HCT116 (cell line): ENCODE measurements around the gene C1orf35. TPM values are rescaled to one million over a fixed set of nuclear protein-coding genes. Genes with fewer than 3 reads are reported as not detected.
A peak's percentile ranks its signal among the peaks of the same experiment; 100 is the strongest.

ENCODE experiments used
- ATAC-seq: fragments of 200-7000 bp; cut with Tn5 transposase; 2 replicates; pipeline ENCODE4 v1.9.1; 2020; ENCODE audit warnings: mild to moderate bottlenecking, moderate library complexity
- BruUV-seq: library from RNA; stranded (reverse); fragments of 400-500 nt; replicated peaks from 2 replicates; lab custom pipeline; 2021; lab: Mats Ljungman, UMichigan
- CTCF ChIA-PET: fragments of 300-600 bp; sonication (Branson Sonifier 250); formaldehyde crosslinking; loops from one replicate; lab custom pipeline; 2021; ENCODE audit warnings: antibody characterized with exemption; lab: Charles Lee
- POLR2A ChIA-PET: fragments of 300-600, 350-600 bp; sonication (Branson Sonifier 250); formaldehyde crosslinking; loops from one replicate; lab custom pipeline; 2021; ENCODE audit warnings: antibody characterized with exemption; lab: Charles Lee
- RAD21 ChIA-PET, 2 experiments: fragments of 300-600 bp; sonication (Branson Sonifier 250); formaldehyde crosslinking; loops; one replicate each; lab custom pipeline; 2023; ENCODE audit warnings: low total read pairs in 2 of 2; ENCODE audit not compliant: uncharacterized antibody in 2 of 2, unreplicated experiment in 2 of 2, low non-redundant PET in 1 of 2; lab: Charles Lee
- DNase-seq: peaks from one replicate; pipeline ENCODE4 v3.0.0-alpha.2; 2010; ENCODE audit warnings: low read depth, low spot score
- H2AFZ ChIP-seq: fragments of 200-600 bp; shearing (Covaris generic), sonication (generic); 2 replicates; pipeline ENCODE4 v1.6.1; 2017; ENCODE audit warnings: low read depth, mixed run types, mixed read lengths, antibody characterized with exemption, low read length; ENCODE audit not compliant: poor library complexity, severe bottlenecking
- H3K27ac ChIP-seq: 2 replicates; pipeline ENCODE4 v1.5.1; 2012; ENCODE audit warnings: low read depth, low read length
- H3K27me3 ChIP-seq: fragments of 200-600 bp; sonication (generic); 2 replicates; pipeline ENCODE4 v1.6.1; 2016; ENCODE audit warnings: mixed run types, low read length, mixed read lengths; ENCODE audit not compliant: insufficient read depth
- H3K36me3 ChIP-seq, 2 experiments: fragments of 200-500 bp in 1 of 2; fragments of 200-600 bp in 1 of 2; sonication (Bioruptor generic) in 1 of 2; sonication (generic) in 1 of 2; 2 replicates each; pipeline versions ENCODE4 v1.5.1 to v1.6.1; 2014 to 2016; ENCODE audit warnings: low read length in 2 of 2, inconsistent platforms in 1 of 2, mixed read lengths in 1 of 2, mixed run types in 1 of 2; ENCODE audit not compliant: insufficient read depth in 2 of 2, control insufficient read depth in 1 of 2
- H3K4me1 ChIP-seq, 2 experiments: fragments of 200-600 bp in 1 of 2; sonication (generic) in 1 of 2; 2 replicates each; pipeline versions ENCODE4 v1.5.1 to v1.6.1; 2012 to 2017; ENCODE audit warnings: low read length in 2 of 2, inconsistent platforms in 1 of 2, mild to moderate bottlenecking in 1 of 2, mixed read lengths in 1 of 2, mixed run types in 1 of 2, moderate library complexity in 1 of 2; ENCODE audit not compliant: insufficient read depth in 2 of 2, control insufficient read depth in 1 of 2
- H3K4me2 ChIP-seq: fragments of 200-600 bp; sonication (generic); 2 replicates; pipeline ENCODE4 v1.6.1; 2017; ENCODE audit warnings: mixed run types, low read length, mixed read lengths
- H3K4me3 ChIP-seq, 2 experiments: fragments of 200-600 bp in 1 of 2; sonication (generic) in 1 of 2; replicated peaks in 1 of 2; 2 replicates each; pipeline ENCODE4 v1.5.1; 2011 to 2016; ENCODE audit warnings: low read length in 2 of 2, control low read depth in 1 of 2, low read depth in 1 of 2, mild to moderate bottlenecking in 1 of 2, mixed read lengths in 1 of 2, mixed run types in 1 of 2
- H3K79me2 ChIP-seq: fragments of 200-600 bp; sonication (generic); 2 replicates; pipeline ENCODE4 v1.6.1; 2017; ENCODE audit warnings: mild to moderate bottlenecking, mixed run types, low read length, moderate library complexity, mixed read lengths; ENCODE audit not compliant: insufficient read depth
- H3K9ac ChIP-seq: fragments of 200-600 bp; sonication (generic); 2 replicates; pipeline ENCODE4 v1.6.1; 2016; ENCODE audit warnings: low read length, mixed read lengths
- H3K9me2 ChIP-seq: fragments of 200-600 bp; sonication (generic), shearing (Covaris generic); 2 replicates; pipeline ENCODE4 v1.6.1; 2017; ENCODE audit warnings: mixed run types, mild to moderate bottlenecking, moderate library complexity; ENCODE audit not compliant: insufficient read depth
- H3K9me3 ChIP-seq, 2 experiments: fragments of 200-500 bp in 1 of 2; fragments of 200-600 bp in 1 of 2; sonication (Bioruptor generic) in 1 of 2; sonication (generic) in 1 of 2; 2 replicates each; pipeline ENCODE4 v1.6.1; 2014 to 2017; ENCODE audit warnings: low read length in 2 of 2, mixed read lengths in 2 of 2, inconsistent platforms in 1 of 2, low read depth in 1 of 2, mild to moderate bottlenecking in 1 of 2, mixed run types in 1 of 2, moderate library complexity in 1 of 2; ENCODE audit not compliant: control insufficient read depth in 1 of 2, insufficient read depth in 1 of 2
- H4K20me1 ChIP-seq: fragments of 200-600 bp; sonication (generic), shearing (Covaris generic); 2 replicates; pipeline ENCODE4 v1.6.1; 2017; ENCODE audit warnings: mixed run types, mild to moderate bottlenecking, moderate library complexity; ENCODE audit not compliant: insufficient read depth
- CEBPB ChIP-seq: IDR thresholded peaks from 2 replicates; pipeline ENCODE4 v1.6.1; 2012; ENCODE audit warnings: low read depth
- EGR1 ChIP-seq: IDR thresholded peaks from 2 replicates; pipeline ENCODE4 v1.6.1; 2012; ENCODE audit warnings: low read depth
- MAX ChIP-seq: IDR thresholded peaks from 2 replicates; pipeline ENCODE4 v1.6.1; 2012
- POLR2A ChIP-seq: IDR thresholded peaks from 2 replicates; pipeline ENCODE4 v1.7.0; 2011; ENCODE audit warnings: borderline replicate concordance; ENCODE audit not compliant: insufficient read depth, insufficient read length; ENCODE audit errors: extremely low read depth
- POLR2AphosphoS5 ChIP-seq: IDR thresholded peaks from 2 replicates; pipeline ENCODE4 v1.6.1; 2011; ENCODE audit warnings: mild to moderate bottlenecking, low read depth, low read length, moderate library complexity
- SIN3A ChIP-seq: IDR thresholded peaks from 2 replicates; pipeline ENCODE4 v1.6.1; 2012; ENCODE audit warnings: low read depth
- SP1 ChIP-seq: IDR thresholded peaks from 2 replicates; pipeline ENCODE4 v1.6.1; 2012; ENCODE audit warnings: low read depth
- TCF7L2 ChIP-seq: IDR thresholded peaks from 2 replicates; pipeline ENCODE4 v1.7.0; 2011; ENCODE audit warnings: borderline replicate concordance, inconsistent platforms; ENCODE audit not compliant: insufficient read depth, insufficient read length; ENCODE audit errors: extremely low read depth
- YY1 ChIP-seq: IDR thresholded peaks from 2 replicates; pipeline ENCODE4 v1.6.1; 2011; ENCODE audit warnings: low read length, low read depth, moderate library complexity, mild to moderate bottlenecking; ENCODE audit not compliant: insufficient replicate concordance; ENCODE audit errors: extremely low read depth
- ZFX ChIP-seq: fragments of 450-650 bp; IDR thresholded peaks from 2 replicates; pipeline ENCODE4 v1.6.1; 2017
- ZNF274 ChIP-seq: fragments of 200-500 bp; sonication (Bioruptor generic); IDR thresholded peaks from 2 replicates; pipeline ENCODE4 v1.6.1; 2014; ENCODE audit warnings: mild to moderate bottlenecking, low read depth, low read length, inconsistent platforms
- intact Hi-C: fragments of 100-400 bp; cut with micrococcal nuclease; formaldehyde crosslinking; loops from 2 replicates; pipeline ENCODE4 v1.10.0; 2022
- total RNA-seq: library from RNA; stranded (reverse); gene quantifications from one replicate; pipeline ENCODE4 v1.2.1, GENCODE V29; 2021; ENCODE audit not compliant: unreplicated experiment
- TF ChIP-seq, protein P1 (sequence below), 3 experiments: fragments of 200-600 bp in 1 of 3; sonication (generic) in 1 of 3; IDR thresholded peaks in 2 of 3; conservative IDR thresholded peaks in 1 of 3; 2 replicates each; pipeline ENCODE4 v1.5.1; 2012 to 2017; ENCODE audit warnings: low read depth in 2 of 3, low read length in 2 of 3, antibody characterized with exemption in 1 of 3, borderline replicate concordance in 1 of 3, control low read depth in 1 of 3, mild to moderate bottlenecking in 1 of 3, mixed read lengths in 1 of 3, mixed run types in 1 of 3, moderate library complexity in 1 of 3; ENCODE audit not compliant: insufficient read depth in 1 of 3

Gene C1orf35
- total RNA-seq, 1 experiment from 2014 or later = 26.1 TPM

DNA sequence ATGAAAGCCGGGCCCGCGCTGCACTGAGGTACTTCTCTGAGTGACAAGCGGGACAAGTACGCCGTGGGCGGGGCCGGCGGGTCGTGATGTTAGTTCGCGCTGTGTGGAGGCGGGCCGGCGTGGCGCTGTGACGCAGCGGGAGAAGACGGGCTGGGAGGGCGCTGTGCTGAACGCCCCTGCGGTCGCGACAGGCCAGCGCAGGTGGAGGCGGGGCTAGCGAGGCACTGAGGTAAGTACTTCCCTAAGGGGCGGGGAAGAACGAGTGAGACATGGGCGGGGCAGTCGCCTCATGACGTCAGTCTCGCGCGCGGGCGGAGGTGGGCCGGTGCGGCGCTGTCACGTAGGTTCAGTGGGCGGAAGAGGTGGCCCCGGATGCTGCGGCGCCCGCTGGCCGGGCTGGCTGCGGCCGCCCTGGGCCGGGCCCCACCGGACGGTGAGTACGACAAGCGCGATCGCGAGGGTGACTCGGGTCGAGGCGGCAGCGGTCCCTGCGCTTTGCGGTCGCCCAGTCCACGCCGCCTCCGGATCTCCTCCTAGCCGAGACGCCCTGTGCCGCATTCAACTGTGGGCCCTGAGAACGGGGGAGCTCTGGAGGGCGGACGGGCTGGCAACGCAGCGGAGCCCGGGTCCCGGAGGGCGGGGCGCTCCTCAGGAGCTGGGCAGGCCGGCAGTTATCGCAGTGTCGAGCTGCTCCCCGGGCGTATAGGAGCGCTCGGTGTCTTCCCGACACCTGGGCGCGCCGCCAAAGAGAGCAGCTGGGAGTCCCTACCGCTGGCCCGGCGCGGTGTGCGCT lies 37.0 kb upstream of the C1orf35 start, which contains the start of gene GUK1:
GUK1 (plus strand) TSS at position 349 of the 793 bp plus-strand sequence; CDS start at position 373, 24 bp downstream.
- peaks cover 3% of the 10 kb centered on the region; the same call in 1 of the 2 replicates for H3K27me3 ChIP-seq
- no peaks in the 10 kb centered on the region for H4K20me1 ChIP-seq
- TF ChIP-seq YY1 = peak; percentile 3
- no peak for TF ChIP-seq ZNF274
- TF ChIP-seq POLR2A = peak; percentile 54
- TF ChIP-seq POLR2AphosphoS5 = peak; percentile 88
- peak; percentile 93 for TF ChIP-seq EGR1
- TF ChIP-seq SP1 = peak; percentile 95
- TF ChIP-seq, protein P1, sequence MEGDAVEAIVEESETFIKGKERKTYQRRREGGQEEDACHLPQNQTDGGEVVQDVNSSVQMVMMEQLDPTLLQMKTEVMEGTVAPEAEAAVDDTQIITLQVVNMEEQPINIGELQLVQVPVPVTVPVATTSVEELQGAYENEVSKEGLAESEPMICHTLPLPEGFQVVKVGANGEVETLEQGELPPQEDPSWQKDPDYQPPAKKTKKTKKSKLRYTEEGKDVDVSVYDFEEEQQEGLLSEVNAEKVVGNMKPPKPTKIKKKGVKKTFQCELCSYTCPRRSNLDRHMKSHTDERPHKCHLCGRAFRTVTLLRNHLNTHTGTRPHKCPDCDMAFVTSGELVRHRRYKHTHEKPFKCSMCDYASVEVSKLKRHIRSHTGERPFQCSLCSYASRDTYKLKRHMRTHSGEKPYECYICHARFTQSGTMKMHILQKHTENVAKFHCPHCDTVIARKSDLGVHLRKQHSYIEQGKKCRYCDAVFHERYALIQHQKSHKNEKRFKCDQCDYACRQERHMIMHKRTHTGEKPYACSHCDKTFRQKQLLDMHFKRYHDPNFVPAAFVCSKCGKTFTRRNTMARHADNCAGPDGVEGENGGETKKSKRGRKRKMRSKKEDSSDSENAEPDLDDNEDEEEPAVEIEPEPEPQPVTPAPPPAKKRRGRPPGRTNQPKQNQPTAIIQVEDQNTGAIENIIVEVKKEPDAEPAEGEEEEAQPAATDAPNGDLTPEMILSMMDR (IDR thresholded peaks at IDR 0.05 in 2 of 3, conservative IDR thresholded peaks at IDR 0.05 in 1 of 3; ENCODE audit: borderline replicate concordance in 1 of 3, insufficient read depth in 1 of 3, low read depth in 2 of 3, low read length in 2 of 3) = no peak
- TF ChIP-seq MAX = peak; percentile 79; the same call in 1 of the 2 replicates
- peak; percentile 88 for TF ChIP-seq SIN3A
- no peak for TF ChIP-seq CEBPB
- peak; percentile 88 for TF ChIP-seq ZFX
- peak; percentile 99 for TF ChIP-seq TCF7L2
- ChIA-PET RAD21 (no interaction called here), POLR2A (interaction anchor here (0.8 kb wide), 2 partner anchors 13 to 25 kb away, joined by 3 to 5 read pairs; partner anchors contain the start of gene IBA57), CTCF (interaction anchor here (0.9 kb wide), 1 partner anchor 26 kb away, joined by 3 read pairs; the partner anchor contains the start of gene IBA57)
- peak within 1 kb of the TSS; percentile 98 for H3K4me3 ChIP-seq
- H3K36me3 ChIP-seq = no peaks in the 10 kb centered on the region
- H3K4me1 ChIP-seq = peaks cover 0 to 17% of the 10 kb centered on the region in 2 experiments; a peak in 3 of 4 replicates
- no peak within 1 kb of the TSS for H2AFZ ChIP-seq
- TSS peak; percentile 67 for BruUV-seq
- no peaks in the 10 kb centered on the region for H3K9me2 ChIP-seq
- peak within 1 kb of the TSS; percentile 93 for H3K9ac ChIP-seq
- H3K79me2 ChIP-seq = peaks cover 49% of the 10 kb centered on the region
- peak within 1 kb of the TSS; percentile 99 for H3K4me2 ChIP-seq
- H3K9me3 ChIP-seq = no peaks in the 10 kb centered on the region
- intact Hi-C loops = loop anchor here (1.0 to 2.0 kb wide), 2 partner anchors 25 to 31 kb away; partner anchors contain the start of genes IBA57 and MRPL55
- peak; percentile 96 for ATAC-seq
- peak within 1 kb of the TSS; percentile 79 for H3K27ac ChIP-seq
- peak; percentile 100 for DNase-seq
